HTR-8/SVneo (cell line): ENCODE results near the gene NCBP2.
"Not testable (repeated sequence)": the region's sequence is repeated elsewhere in the genome, so short reads cannot be mapped to it uniquely, and the experiment has no call there.

ENCODE experiments used
- DNase-seq: peaks from one replicate; pipeline ENCODE4 v3.0.0; 2011; ENCODE audit warnings: low spot score, mixed read lengths; ENCODE audit not compliant: insufficient read length
- FAIRE-seq: peaks from 2 replicates; lab custom pipeline; 2011; peaks lifted over from hg19 to GRCh38; lab: Jason Lieb, UNC

Gene NCBP2

GRCh38 chr3:196944037-196944790, 1.9 kb upstream of the NCBP2 start:
- not testable (repeated sequence) for FAIRE-seq, DNase-seq

- DNase-seq (peak; percentile 10), FAIRE-seq (no peak)
These were observed 568 bp upstream of the NCBP2 start for GRCh38 chr3:196942915-196943277.

GRCh38 chr3:196941729-196942225, 551 bp downstream of the NCBP2 start:
- DNase-seq (peak; percentile 37), FAIRE-seq (no peak)

GRCh38 chr3:196938576-196938975, 3.8 kb downstream of the NCBP2 start:
- DNase-seq: no peak
- no peak for FAIRE-seq

GRCh38 chr3:196938124-196938523, 4.2 kb downstream of the NCBP2 start:
- no peak for FAIRE-seq

GRCh38 chr3:196936288-196936687, 6.0 kb downstream of the NCBP2 start:
- FAIRE-seq: no peak

More at GRCh38 chr3:196938124-196938523, 4.2 kb downstream of the NCBP2 start:
- DNase-seq: no peak

GRCh38 chr3:196932600-196932999, 9.7 kb downstream of the NCBP2 start:
- no peak for FAIRE-seq
- no peak for DNase-seq

More at GRCh38 chr3:196936288-196936687, 6.0 kb downstream of the NCBP2 start:
- DNase-seq: no peak

GRCh38 chr3:196931828-196932587, 10.3 kb downstream of the NCBP2 start:
- DNase-seq: no peak
- no peak for FAIRE-seq

- FAIRE-seq: no peak
- no peak for DNase-seq
These were observed 11.2 kb downstream of the NCBP2 start for GRCh38 chr3:196931157-196931556.

- FAIRE-seq (no peak), DNase-seq (no peak)
These were observed 14.5 kb downstream of the NCBP2 start for GRCh38 chr3:196927571-196928453.

- FAIRE-seq: no peak
- DNase-seq: no peak
These were observed 21.6 kb downstream of the NCBP2 start for GRCh38 chr3:196920733-196921132.

- DNase-seq: no peak
- no peak for FAIRE-seq
These were observed 23.4 kb downstream of the NCBP2 start for GRCh38 chr3:196918968-196919367.

GRCh38 chr3:196916995-196917394, 25.3 kb downstream of the NCBP2 start:
- FAIRE-seq: no peak
- no peak for DNase-seq

- FAIRE-seq (no peak), DNase-seq (no peak)
These were observed 26.1 kb downstream of the NCBP2 start for GRCh38 chr3:196916221-196916620.

GRCh38 chr3:196915375-196915774, 27.0 kb downstream of the NCBP2 start:
- DNase-seq: no peak
- FAIRE-seq: no peak

- DNase-seq (no peak), FAIRE-seq (no peak)
These were observed 27.5 kb downstream of the NCBP2 start for GRCh38 chr3:196914866-196915265.

GRCh38 chr3:196903740-196904139, 38.6 kb downstream of the NCBP2 start:
- DNase-seq (no peak), FAIRE-seq (no peak)

GRCh38 chr3:196902296-196902695, 40.0 kb downstream of the NCBP2 start:
- FAIRE-seq (no peak), DNase-seq (no peak)

GRCh38 chr3:196901768-196902167, 40.6 kb downstream of the NCBP2 start:
- FAIRE-seq: no peak
- no peak for DNase-seq

GRCh38 chr3:196896229-196896628, 46.1 kb downstream of the NCBP2 start:
- no peak for DNase-seq
- FAIRE-seq: no peak
